ENCODE data around the gene SEPTIN7. TPM values are rescaled to one million over a fixed set of nuclear protein-coding genes. Genes with fewer than 3 reads are reported as not detected.

The SEPTIN7 gene
- total and polyA plus RNA-seq, 2 of the 13 experiments (the other 11 are each of a cell fraction or from before 2014, with no cell fraction given): 103 to 129 TPM

- TF ChIP-seq ZBTB42 (CRISPR knock-in tag; IDR thresholded peaks at IDR 0.05) (0 out of 2 replicates have a peak, but pooled peaks have one; percentile 11), PAF1 (CRISPR knock-in tag; IDR thresholded peaks at IDR 0.05) (no peak), ZSCAN20 (CRISPR knock-in tag; IDR thresholded peaks at IDR 0.05; ENCODE audit: borderline replicate concordance) (no peak), ZNF577 (CRISPR knock-in tag; IDR thresholded peaks at IDR 0.05; ENCODE audit: borderline replicate concordance, low read depth) (no peak), AHDC1 (CRISPR knock-in tag; IDR thresholded peaks at IDR 0.05; ENCODE audit: borderline replicate concordance) (no peak), THAP9 (CRISPR knock-in tag; IDR thresholded peaks at IDR 0.05; ENCODE audit: borderline replicate concordance) (peak; percentile 57; the same call in 1 of the 2 replicates), TRIM22 (IDR thresholded peaks at IDR 0.05) (no peak), ZNF639 (CRISPR knock-in tag; conservative IDR thresholded peaks at IDR 0.05) (peak; percentile 27; the same call in 1 of the 2 replicates), ZNF609 (CRISPR knock-in tag; IDR thresholded peaks at IDR 0.05; ENCODE audit: borderline replicate concordance) (no peak), ZNF891 (CRISPR knock-in tag; IDR thresholded peaks at IDR 0.05) (peak; percentile 75; the same call in 1 of the 2 replicates), ZNF850 (CRISPR knock-in tag; conservative IDR thresholded peaks at IDR 0.05) (no peak; the same call in 1 of the 2 replicates)
These were observed at the start of gene SEPTIN7 (continued) for GRCh38 chr7:35800718-35801391.

Data from HepG2 (cell line).